HG03565 (cell line): ENCODE data around the gene ARHGEF12.

ENCODE experiments used
- ATAC-seq: cut with Tn5 transposase; IDR thresholded peaks from one replicate; pipeline ENCODE4 v1.9.1; 2021; ENCODE audit warnings: mild to moderate bottlenecking, moderate library complexity; ENCODE audit not compliant: unreplicated experiment

Gene ARHGEF12

GRCh38 chr11:120528749-120529148, 192.5 kb downstream of the ARHGEF12 start:
- ATAC-seq = no peak

GRCh38 chr11:120529214-120529613, 193.0 kb downstream of the ARHGEF12 start:
- no peak for ATAC-seq

- no peak for ATAC-seq
These were observed 193.7 kb downstream of the ARHGEF12 start for GRCh38 chr11:120529911-120530310.

- no peak for ATAC-seq
These were observed 196.0 kb downstream of the ARHGEF12 start for GRCh38 chr11:120532082-120532831.

GRCh38 chr11:120532832-120533196, 196.6 kb downstream of the ARHGEF12 start:
- no peak for ATAC-seq

- ATAC-seq = no peak
These were observed 200.0 kb downstream of the ARHGEF12 start for GRCh38 chr11:120536091-120536796.

GRCh38 chr11:120536797-120537169, 200.6 kb downstream of the ARHGEF12 start:
- no peak for ATAC-seq

GRCh38 chr11:120537996-120538395, 201.8 kb downstream of the ARHGEF12 start:
- no peak for ATAC-seq

- no peak for ATAC-seq
These were observed 202.5 kb downstream of the ARHGEF12 start for GRCh38 chr11:120538707-120539106.
